22Rv1 (cell line): ENCODE measurements around the gene IL1R2.

Experiments used
- H3K27ac ChIP-seq: fragments of 450-650 bp; 2 replicates; pipeline ENCODE4 v1.5.1; 2017
- CTCF ChIP-seq: fragments of 450-650 bp; IDR thresholded peaks from 2 replicates; pipeline ENCODE4 v1.5.1; 2017; ENCODE audit warnings: mild to moderate bottlenecking
- ZFX ChIP-seq: fragments of 450-650 bp; IDR thresholded peaks from 2 replicates; pipeline ENCODE4 v1.6.1; 2017; ENCODE audit warnings: antibody characterized with exemption, borderline replicate concordance

Gene IL1R2

DNA sequence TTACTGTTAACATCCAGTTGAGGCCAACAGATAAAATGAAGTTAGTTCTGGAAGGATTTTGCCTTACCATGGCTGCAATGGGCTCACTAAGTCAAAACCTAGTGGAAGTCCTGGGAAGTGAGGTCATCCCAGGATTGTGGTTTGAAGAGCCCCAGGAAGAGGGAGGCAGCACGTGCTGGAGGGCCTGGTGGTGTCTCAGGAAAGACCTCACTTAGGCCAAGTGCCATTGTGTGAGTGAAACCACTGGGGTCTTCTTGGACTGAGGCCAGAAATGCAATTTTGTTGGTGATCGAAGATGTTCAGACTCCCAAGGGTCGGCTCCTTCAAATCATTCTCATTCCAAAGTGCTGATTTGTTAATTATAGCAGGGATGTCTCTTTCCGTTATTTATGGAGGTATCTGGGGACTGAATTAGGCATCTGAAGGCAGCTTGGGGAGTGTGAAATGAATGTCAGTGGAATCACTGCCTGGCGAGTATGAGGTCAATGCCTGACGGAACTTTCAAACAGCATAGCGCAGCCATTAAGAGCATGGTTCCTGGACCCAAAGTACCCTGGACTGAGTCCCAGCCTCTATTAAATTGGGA is 60.0 kb downstream of the IL1R2 start:
- TF ChIP-seq CTCF (no peak), ZFX (no peak)
- no peak overlapping the region for H3K27ac ChIP-seq

DNA sequence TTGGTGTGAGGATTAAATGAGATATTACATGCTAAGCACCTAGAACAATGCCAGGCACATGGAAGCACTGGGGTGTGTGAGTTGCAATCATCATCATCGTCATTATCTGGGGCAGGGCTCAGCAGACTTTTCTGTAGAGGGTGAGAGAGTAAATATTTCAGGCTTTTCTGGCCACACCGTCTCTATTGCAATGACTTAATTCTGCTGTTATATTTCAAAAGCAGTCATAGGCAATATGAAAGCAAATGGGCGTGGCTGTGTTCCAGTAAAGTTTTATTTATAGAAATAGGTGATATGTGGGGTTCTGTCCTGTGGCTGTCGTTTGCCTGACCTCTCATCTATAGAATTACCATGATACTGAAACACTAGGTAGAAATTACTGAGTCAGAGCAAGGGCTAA is 60.6 kb downstream of the IL1R2 start:
- no peak overlapping the region for H3K27ac ChIP-seq
- TF ChIP-seq ZFX (no peak), CTCF (no peak)

GRCh38 chr2:102053096-102053495 is 61.3 kb downstream of the IL1R2 start:
- TF ChIP-seq ZFX = no peak
- no peak for TF ChIP-seq CTCF
- H3K27ac ChIP-seq = no peak overlapping the region

GRCh38 chr2:102055346-102055990 is 63.7 kb downstream of the IL1R2 start:
- TF ChIP-seq CTCF (no peak), ZFX (no peak)
- no peak overlapping the region for H3K27ac ChIP-seq

- no peak overlapping the region for H3K27ac ChIP-seq
- TF ChIP-seq CTCF (no peak), ZFX (no peak)
Observed at GRCh38 chr2:102056079-102056581, 64.4 kb downstream of the IL1R2 start.

DNA sequence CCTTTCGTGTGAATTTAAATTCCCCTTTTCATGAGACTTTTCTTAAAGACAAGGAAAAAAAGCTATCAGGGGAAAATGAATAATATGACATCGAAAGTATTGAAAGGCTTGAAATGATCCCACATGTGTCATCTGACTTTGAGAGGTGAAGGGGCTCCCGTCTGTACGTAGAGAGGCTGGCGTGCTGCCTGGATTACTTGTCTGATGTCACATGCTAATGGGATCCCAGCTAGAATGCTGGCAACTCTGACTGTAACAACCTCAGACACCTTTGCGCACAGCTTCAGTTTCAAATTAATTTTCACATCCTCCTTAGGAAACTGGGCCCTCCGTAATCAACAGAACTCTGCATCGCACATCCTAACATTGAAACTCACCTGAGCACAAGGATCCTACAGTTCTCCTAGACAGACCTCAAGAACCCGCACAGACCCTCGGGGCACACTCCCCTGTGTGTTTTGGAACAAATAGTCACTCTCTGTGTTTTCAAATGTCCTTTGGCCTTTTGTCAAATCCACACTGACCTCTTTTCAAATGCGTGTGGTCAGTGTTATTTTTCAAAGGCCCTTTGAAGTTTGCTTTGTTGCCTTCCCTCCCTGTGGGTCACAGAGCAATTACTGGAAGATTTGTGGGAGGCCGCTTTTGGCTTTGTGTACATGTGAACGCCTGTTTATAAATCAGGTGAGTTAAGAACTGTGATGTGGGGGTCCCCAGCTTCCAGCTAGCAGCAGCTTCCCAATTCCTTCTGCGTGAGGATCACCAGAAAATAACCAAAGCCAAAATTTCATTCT is 65.9 kb downstream of the IL1R2 start:
- H3K27ac ChIP-seq = no peak overlapping the region
- TF ChIP-seq CTCF (no peak), ZFX (no peak)

- H3K27ac ChIP-seq = no peak overlapping the region
Observed at GRCh38 chr2:102058293-102058833, 66.6 kb downstream of the IL1R2 start.

More at GRCh38 chr2:102058293-102058833, 66.6 kb downstream of the IL1R2 start:
- TF ChIP-seq ZFX (no peak), CTCF (no peak)
